ENCODE results near the gene SCFD2.
"Not testable (repeated sequence)": the region's sequence is repeated elsewhere in the genome, so short reads cannot be mapped to it uniquely, and the experiment has no call there.

The SCFD2 gene

DNA sequence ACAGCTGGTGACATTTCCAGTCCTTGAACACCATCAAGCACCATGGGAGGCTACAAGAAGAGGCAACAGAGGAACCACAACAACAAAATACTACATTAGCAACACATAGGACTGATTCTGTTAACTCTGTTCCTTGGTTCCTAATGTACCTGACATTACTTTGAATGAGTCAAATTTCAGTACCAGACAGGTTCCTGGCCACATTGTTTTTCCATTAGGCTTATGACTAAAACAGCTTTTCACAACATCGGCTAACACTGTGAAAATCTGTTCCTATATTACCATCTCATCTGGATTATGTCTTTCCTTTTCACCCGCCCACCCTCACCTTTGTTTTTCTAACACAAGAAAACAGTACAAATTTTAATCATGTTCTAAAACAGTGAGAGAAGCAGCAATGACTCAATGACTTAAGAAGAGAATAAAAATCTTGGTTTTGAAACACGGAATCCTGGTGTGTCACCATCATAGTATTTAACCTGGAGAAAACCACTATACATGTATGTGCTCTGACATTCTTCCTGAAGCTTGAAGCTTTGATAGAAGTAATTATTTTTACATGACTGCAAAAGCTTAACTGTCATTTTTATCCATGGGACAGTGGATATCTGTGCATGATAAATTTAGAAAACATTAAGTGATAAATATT lies 143.9 kb downstream of the SCFD2 start:
- DNase-seq (ENCODE audit: extremely low spot score), result no peak
- CTCF ChIA-PET, result no interaction called here
- TF ChIP-seq ZNF384 (IDR thresholded peaks at IDR 0.05) (no peak), ELF4 (IDR thresholded peaks at IDR 0.05) (no peak), LEF1 (IDR thresholded peaks at IDR 0.05; ENCODE audit: borderline replicate concordance) (no peak), PKNOX1 (IDR thresholded peaks at IDR 0.05) (no peak), CTBP1 (IDR thresholded peaks at IDR 0.05; ENCODE audit: borderline replicate concordance) (no peak), HDGF (IDR thresholded peaks at IDR 0.05; ENCODE audit: borderline replicate concordance) (no peak), SP1 (IDR thresholded peaks at IDR 0.05) (no peak), NFRKB (IDR thresholded peaks at IDR 0.05) (no peak), L3MBTL2 (conservative IDR thresholded peaks at IDR 0.05) (no peak), SUZ12 (IDR thresholded peaks at IDR 0.05) (no peak), ARNT (IDR thresholded peaks at IDR 0.05) (no peak), TARDBP (IDR thresholded peaks at IDR 0.05) (no peak)
- POLR2A ChIA-PET, result no interaction called here

DNA sequence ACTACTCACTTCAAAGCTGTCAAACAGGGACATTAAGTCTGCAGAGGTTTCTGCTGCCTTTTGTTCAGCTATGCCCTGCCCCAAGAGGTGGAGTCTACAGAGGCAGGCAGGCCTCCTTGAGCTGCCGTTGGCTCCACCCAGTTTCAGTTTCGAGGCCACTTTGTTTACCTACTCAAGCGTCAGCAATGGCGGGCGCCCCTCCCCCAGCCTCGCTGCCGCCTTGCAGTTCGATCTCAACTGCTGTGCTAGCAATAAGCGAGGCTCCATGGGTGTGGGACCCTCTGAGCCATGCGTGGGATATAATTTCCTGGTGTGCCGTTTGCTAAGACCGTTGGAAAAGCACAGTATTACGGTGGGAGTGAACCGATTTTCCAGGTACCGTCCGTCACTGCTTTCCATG lies 146.7 kb downstream of the SCFD2 start:
- CTCF ChIA-PET; DNase-seq (ENCODE audit: extremely low spot score); POLR2A ChIA-PET: not testable (repeated sequence)

- DNase-seq (ENCODE audit: extremely low spot score), result no peak
- POLR2A ChIA-PET, result no interaction called here
- TF ChIP-seq ARNT (IDR thresholded peaks at IDR 0.05) (no peak), SP1 (IDR thresholded peaks at IDR 0.05) (no peak), CTBP1 (IDR thresholded peaks at IDR 0.05; ENCODE audit: borderline replicate concordance) (no peak), ELF4 (IDR thresholded peaks at IDR 0.05) (no peak), PKNOX1 (IDR thresholded peaks at IDR 0.05) (no peak), LEF1 (IDR thresholded peaks at IDR 0.05; ENCODE audit: borderline replicate concordance) (no peak), L3MBTL2 (conservative IDR thresholded peaks at IDR 0.05) (no peak), SUZ12 (IDR thresholded peaks at IDR 0.05) (no peak), BHLHE40 (IDR thresholded peaks at IDR 0.05; ENCODE audit: borderline replicate concordance) (no peak), NFRKB (IDR thresholded peaks at IDR 0.05) (no peak), FOXK2 (IDR thresholded peaks at IDR 0.05) (no peak), HDGF (IDR thresholded peaks at IDR 0.05; ENCODE audit: borderline replicate concordance) (no peak), ZNF384 (IDR thresholded peaks at IDR 0.05) (no peak), FOXA1 (IDR thresholded peaks at IDR 0.05) (no peak), TARDBP (IDR thresholded peaks at IDR 0.05) (no peak), FOXM1 (IDR thresholded peaks at IDR 0.05; ENCODE audit: borderline replicate concordance) (no peak)
- CTCF ChIA-PET, result interaction anchor here (0.7 kb wide), 1 partner anchor 641 kb away, joined by 3 read pairs; no protein-coding TSS in a partner anchor
Measured at GRCh38 chr4:53208753-53209152, 157.1 kb downstream of the SCFD2 start.

DNA sequence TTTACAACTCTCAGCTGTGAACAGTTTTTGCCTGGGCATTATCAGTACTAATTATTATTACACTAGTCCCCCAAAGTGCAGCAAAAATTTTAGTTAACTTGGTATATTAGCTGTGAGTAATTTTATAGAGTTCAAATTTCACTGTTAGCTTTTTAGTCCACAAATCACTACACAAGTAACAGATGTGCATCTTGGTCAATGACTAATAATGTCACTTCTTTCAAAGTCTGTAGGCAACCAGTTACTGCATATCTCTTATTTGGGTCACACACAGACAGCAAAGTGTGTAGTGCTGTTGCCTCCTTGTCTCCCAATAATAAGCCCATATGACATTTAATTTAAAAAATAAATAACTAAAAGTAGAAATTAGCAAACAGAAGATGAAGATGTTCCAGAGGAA lies 159.9 kb downstream of the SCFD2 start:
- CTCF ChIA-PET, result no interaction called here
- no peak for DNase-seq (ENCODE audit: extremely low spot score)
- POLR2A ChIA-PET, result no interaction called here
- TF ChIP-seq HDGF (IDR thresholded peaks at IDR 0.05; ENCODE audit: borderline replicate concordance) (no peak), NFRKB (IDR thresholded peaks at IDR 0.05) (no peak), FOXK2 (IDR thresholded peaks at IDR 0.05) (no peak), ELF4 (IDR thresholded peaks at IDR 0.05) (no peak), FOXA1 (IDR thresholded peaks at IDR 0.05) (no peak), SUZ12 (IDR thresholded peaks at IDR 0.05) (no peak)

DNA sequence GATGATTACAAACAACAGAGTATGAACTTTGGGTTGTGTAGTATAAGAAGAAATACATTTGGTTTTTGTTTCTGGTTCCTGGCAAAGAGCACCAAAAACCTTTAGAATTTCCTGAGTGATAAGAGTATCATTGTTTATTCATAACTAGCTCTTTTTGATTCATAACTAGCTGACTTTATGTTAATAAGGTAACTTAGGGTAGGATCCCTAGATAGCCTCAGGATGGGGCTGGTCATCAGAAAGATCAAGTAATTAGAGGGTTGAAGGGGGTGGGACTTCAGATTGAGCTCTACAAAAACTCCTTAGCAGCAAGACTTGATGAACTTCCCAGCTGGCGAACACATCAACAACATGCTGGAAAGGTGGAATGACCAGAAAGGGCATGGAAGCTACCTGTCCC lies 166.5 kb downstream of the SCFD2 start:
- no peak for TF ChIP-seq SUZ12 (IDR thresholded peaks at IDR 0.05)
- ChIA-PET POLR2A (no interaction called here), CTCF (interaction anchor here (0.6 kb wide), 1 partner anchor 1035 kb away, joined by 3 read pairs; no protein-coding TSS in a partner anchor)
- no peak for DNase-seq (ENCODE audit: extremely low spot score)

DNA sequence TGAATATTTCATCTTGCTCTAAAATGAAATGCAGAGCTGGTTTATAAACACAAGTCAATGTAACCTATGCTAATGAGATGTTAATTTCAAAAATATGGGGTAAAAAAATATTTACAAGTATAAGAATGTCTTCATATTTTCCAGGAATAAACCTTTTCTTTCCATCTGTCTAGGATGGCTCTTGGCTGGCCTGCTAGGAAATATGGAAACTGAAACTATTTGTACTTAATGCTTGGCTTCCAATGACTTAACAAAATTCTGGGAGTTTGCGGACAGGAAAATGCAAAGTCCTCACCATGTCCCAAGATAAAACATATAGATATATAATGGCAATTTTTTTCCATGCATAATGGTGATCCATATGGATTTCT lies 168.1 kb downstream of the SCFD2 start:
- DNase-seq (ENCODE audit: extremely low spot score), result no peak
- ChIA-PET POLR2A (no interaction called here), CTCF (interaction anchor here (0.7 kb wide), 2 partner anchors 1035 to 1036 kb away, joined by 3 read pairs; no protein-coding TSS in a partner anchor)
- TF ChIP-seq SUZ12 (IDR thresholded peaks at IDR 0.05), result no peak
- no peak for TF ChIP-seq PKNOX1 (IDR thresholded peaks at IDR 0.05)
- TF ChIP-seq SP1 (IDR thresholded peaks at IDR 0.05), result no peak
- no peak for TF ChIP-seq CTBP1 (IDR thresholded peaks at IDR 0.05; ENCODE audit: borderline replicate concordance)
- no peak for TF ChIP-seq NFRKB (IDR thresholded peaks at IDR 0.05)
- TF ChIP-seq ZNF384 (IDR thresholded peaks at IDR 0.05), result no peak
- no peak for TF ChIP-seq LEF1 (IDR thresholded peaks at IDR 0.05; ENCODE audit: borderline replicate concordance)
- no peak for TF ChIP-seq ARNT (IDR thresholded peaks at IDR 0.05)
- no peak for TF ChIP-seq FOXK2 (IDR thresholded peaks at IDR 0.05)
- no peak for TF ChIP-seq BHLHE40 (IDR thresholded peaks at IDR 0.05; ENCODE audit: borderline replicate concordance)
- TF ChIP-seq FOXM1 (IDR thresholded peaks at IDR 0.05; ENCODE audit: borderline replicate concordance), result no peak
- no peak for TF ChIP-seq ELF4 (IDR thresholded peaks at IDR 0.05)
- TF ChIP-seq TARDBP (IDR thresholded peaks at IDR 0.05), result no peak
- no peak for TF ChIP-seq FOXA1 (IDR thresholded peaks at IDR 0.05)
- TF ChIP-seq L3MBTL2 (conservative IDR thresholded peaks at IDR 0.05), result no peak
